DMS79 treated with DMSO at 0.1 percent for 48 hours (cell line): Measurements from ENCODE around the gene FCN2.
"Not testable (repeated sequence)": the region's sequence is repeated elsewhere in the genome, so short reads cannot be mapped to it uniquely, and the experiment has no call there.

Source experiments
- DNase-seq: peaks from one replicate; lab custom pipeline; 2025; lab: John Stamatoyannopoulos, UW

FCN2 gene

GRCh38 chr9:134847752-134848432 is 32.7 kb upstream of the FCN2 start:
- DNase-seq: no peak

GRCh38 chr9:134848504-134848903 is 32.1 kb upstream of the FCN2 start:
- no peak for DNase-seq

- DNase-seq: no peak
Observed at GRCh38 chr9:134850611-134851010, 30.0 kb upstream of the FCN2 start.

GRCh38 chr9:134851020-134851419 is 29.6 kb upstream of the FCN2 start:
- DNase-seq: no peak

GRCh38 chr9:134852906-134853654 is 27.5 kb upstream of the FCN2 start:
- no peak for DNase-seq

- no peak for DNase-seq
Observed at GRCh38 chr9:134853893-134854292, 26.7 kb upstream of the FCN2 start.

GRCh38 chr9:134854541-134854981 is 26.0 kb upstream of the FCN2 start:
- DNase-seq: no peak

GRCh38 chr9:134855231-134855899 is 25.2 kb upstream of the FCN2 start:
- DNase-seq: no peak

- DNase-seq: no peak
Observed at GRCh38 chr9:134855900-134856377, 24.7 kb upstream of the FCN2 start.

- not testable (repeated sequence) for DNase-seq
Observed at GRCh38 chr9:134857451-134857850, 23.2 kb upstream of the FCN2 start.

GRCh38 chr9:134858051-134858841 is 22.4 kb upstream of the FCN2 start:
- DNase-seq: no peak

GRCh38 chr9:134860510-134860909 is 20.1 kb upstream of the FCN2 start:
- no peak for DNase-seq

GRCh38 chr9:134861595-134862334 is 18.8 kb upstream of the FCN2 start:
- DNase-seq: no peak

- DNase-seq: no peak
Observed at GRCh38 chr9:134863306-134863902, 17.2 kb upstream of the FCN2 start.

GRCh38 chr9:134863941-134864820 is 16.4 kb upstream of the FCN2 start:
- DNase-seq: no peak

GRCh38 chr9:134864821-134865190 is 15.8 kb upstream of the FCN2 start:
- DNase-seq: no peak

- DNase-seq: no peak
Observed at GRCh38 chr9:134867917-134868750, 12.5 kb upstream of the FCN2 start.

- no peak for DNase-seq
Observed at GRCh38 chr9:134868751-134869553, 11.7 kb upstream of the FCN2 start.
